ENCODE measurements around the gene MXD1. TPM values are rescaled to one million over a fixed set of nuclear protein-coding genes. Genes with fewer than 3 reads are reported as not detected.
"Not testable (repeated sequence)": the region's sequence is repeated elsewhere in the genome, so short reads cannot be mapped to it uniquely, and the experiment has no call there.

MXD1 gene
- total RNA-seq, 1 experiment from 2014 or later, result 0.35 TPM

GRCh38 chr2:69943843-69944525 is 29.1 kb downstream of the MXD1 start:
- DNase-seq, result no peak
- H3K4me3 ChIP-seq (ENCODE audit: insufficient read depth, low read depth, low read length), result no peak overlapping the region
- H3K27me3 ChIP-seq (ENCODE audit: control insufficient read depth, insufficient read depth, low read length), result no peaks in the 10 kb centered on the region
- no peaks in the 10 kb centered on the region for H3K36me3 ChIP-seq (replicated peaks; ENCODE audit: control insufficient read depth, insufficient read depth, low read length)

DNA sequence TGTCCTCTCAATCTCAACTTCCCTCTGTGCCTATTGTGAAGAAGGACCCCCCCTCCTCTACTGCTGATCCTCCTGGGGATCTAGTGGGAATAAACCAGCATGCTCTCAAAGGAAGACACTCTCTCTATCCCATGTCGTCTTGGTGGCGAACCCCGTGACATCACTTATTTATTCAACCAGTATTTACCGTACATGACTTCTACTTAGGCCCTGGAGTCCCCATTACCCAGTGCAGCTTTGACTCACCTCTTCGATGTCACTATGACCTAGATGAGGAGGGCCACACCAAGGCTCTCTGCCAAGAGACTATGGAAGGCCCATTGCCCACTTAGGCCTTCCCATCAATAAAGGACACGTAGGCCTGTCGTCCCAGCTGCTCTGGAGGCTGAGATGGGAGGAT is 29.8 kb downstream of the MXD1 start:
- Histone ChIP-seq H3K4me3 (ENCODE audit: insufficient read depth, low read depth, low read length) (no peak overlapping the region), H3K27me3 (ENCODE audit: control insufficient read depth, insufficient read depth, low read length) (no peaks in the 10 kb centered on the region), H3K36me3 (replicated peaks; ENCODE audit: control insufficient read depth, insufficient read depth, low read length) (no peaks in the 10 kb centered on the region)
- DNase-seq, result no peak

- Histone ChIP-seq H3K27me3 (ENCODE audit: control insufficient read depth, insufficient read depth, low read length) (no peaks in the 10 kb centered on the region), H3K4me3 (ENCODE audit: insufficient read depth, low read depth, low read length) (no peak overlapping the region), H3K36me3 (replicated peaks; ENCODE audit: control insufficient read depth, insufficient read depth, low read length) (no peaks in the 10 kb centered on the region)
- no peak for DNase-seq
These were observed 30.5 kb downstream of the MXD1 start for GRCh38 chr2:69945441-69945840.

DNA sequence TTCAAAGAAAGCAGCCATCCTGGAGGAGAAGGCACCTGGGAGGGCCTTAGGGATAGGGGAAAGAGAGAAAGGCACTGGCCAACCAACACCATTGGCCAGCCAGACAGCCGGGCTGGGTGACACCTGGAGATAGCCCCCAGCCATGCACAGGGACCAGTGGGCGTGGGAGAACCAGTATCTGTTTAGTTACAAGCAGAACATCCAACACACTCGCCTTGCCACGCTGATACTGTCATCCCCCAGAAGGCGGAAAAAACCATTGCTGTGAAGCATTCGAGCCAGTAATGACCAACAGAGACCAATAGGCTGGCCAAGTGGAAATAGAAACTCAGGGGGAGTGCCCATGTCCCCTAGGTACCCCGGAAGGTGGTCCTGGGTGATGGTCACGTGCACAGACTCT is 31.0 kb downstream of the MXD1 start:
- DNase-seq, result no peak
- H3K27me3 ChIP-seq (ENCODE audit: control insufficient read depth, insufficient read depth, low read length), result no peaks in the 10 kb centered on the region
- no peak overlapping the region for H3K4me3 ChIP-seq (ENCODE audit: insufficient read depth, low read depth, low read length)
- H3K36me3 ChIP-seq (replicated peaks; ENCODE audit: control insufficient read depth, insufficient read depth, low read length), result no peaks in the 10 kb centered on the region

- H3K4me3 ChIP-seq (ENCODE audit: insufficient read depth, low read depth, low read length), result no peak overlapping the region
- DNase-seq, result no peak
- no peaks in the 10 kb centered on the region for H3K36me3 ChIP-seq (replicated peaks; ENCODE audit: control insufficient read depth, insufficient read depth, low read length)
- no peaks in the 10 kb centered on the region for H3K27me3 ChIP-seq (ENCODE audit: control insufficient read depth, insufficient read depth, low read length)
These were observed 31.7 kb downstream of the MXD1 start for GRCh38 chr2:69946351-69947324.

DNA sequence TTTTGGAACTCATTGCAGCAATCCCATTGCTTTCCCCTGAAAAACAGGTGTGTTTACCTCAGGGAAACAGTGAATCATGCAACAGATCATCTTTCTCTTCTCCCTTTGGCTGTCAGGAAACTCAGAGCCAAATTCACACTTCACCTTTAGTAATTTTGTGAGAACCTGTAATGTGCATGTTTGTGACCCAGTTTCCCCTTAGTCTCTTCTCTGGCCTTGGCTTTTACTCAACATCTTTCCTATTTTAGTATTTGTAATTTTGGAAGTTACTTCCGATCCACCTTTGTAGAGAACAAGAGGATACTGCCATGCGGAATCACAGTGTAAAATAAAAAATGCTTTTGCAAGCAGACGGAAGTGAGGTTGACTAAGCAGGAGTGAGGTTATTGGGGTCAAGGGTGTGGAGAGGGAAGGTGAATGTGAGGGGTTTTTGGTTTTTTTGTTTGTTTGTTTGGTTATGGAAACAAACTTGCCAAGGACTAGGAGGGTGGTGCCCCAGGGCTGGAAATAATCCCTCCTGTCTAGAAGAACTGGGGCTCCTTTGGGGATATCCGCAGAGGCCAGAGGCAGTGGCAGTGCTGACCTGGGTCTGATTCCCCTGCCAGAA is 32.5 kb downstream of the MXD1 start:
- DNase-seq, result no peak
- H3K27me3 ChIP-seq (ENCODE audit: control insufficient read depth, insufficient read depth, low read length), result no peaks in the 10 kb centered on the region
- H3K36me3 ChIP-seq (replicated peaks; ENCODE audit: control insufficient read depth, insufficient read depth, low read length), result no peaks in the 10 kb centered on the region
- no peak overlapping the region for H3K4me3 ChIP-seq (ENCODE audit: insufficient read depth, low read depth, low read length)

GRCh38 chr2:69948032-69948962 is 33.4 kb downstream of the MXD1 start:
- peak; percentile 70 for DNase-seq

DNA sequence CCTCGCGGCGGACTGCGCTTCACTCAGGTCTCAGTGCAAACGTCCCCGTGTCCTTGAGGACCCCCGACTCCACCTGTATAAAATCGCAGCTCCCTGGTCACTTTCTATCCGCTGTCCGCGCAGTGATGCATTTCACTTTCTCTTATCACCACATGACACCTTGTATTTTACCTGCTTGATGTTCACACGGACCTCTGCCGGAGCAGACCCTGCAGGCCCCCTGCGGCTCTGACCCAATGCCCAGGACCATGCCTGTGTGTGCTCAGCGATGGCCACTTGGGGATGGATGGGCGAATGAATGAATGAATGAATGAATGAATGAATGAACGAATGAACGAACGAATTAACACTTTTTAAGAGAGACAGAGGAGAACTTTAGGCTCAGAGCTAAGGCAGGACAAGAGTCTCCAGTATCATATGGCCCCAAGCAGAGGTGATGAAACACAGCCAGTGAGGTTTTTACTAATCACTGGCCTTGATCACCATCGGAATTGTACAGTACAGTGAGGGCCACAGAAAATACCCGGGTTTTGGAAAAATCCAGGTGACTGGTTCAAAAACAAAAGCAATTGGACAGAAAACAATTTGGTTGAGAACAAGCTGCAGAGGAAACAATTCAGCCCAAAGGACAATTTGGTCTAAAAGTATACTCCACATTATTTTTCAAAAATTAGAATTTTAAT is 34.2 kb downstream of the MXD1 start:
- Histone ChIP-seq H3K4me3 (ENCODE audit: insufficient read depth, low read depth, low read length) (no peak overlapping the region), H3K27me3 (ENCODE audit: control insufficient read depth, insufficient read depth, low read length) (no peaks in the 10 kb centered on the region), H3K36me3 (replicated peaks; ENCODE audit: control insufficient read depth, insufficient read depth, low read length) (no peaks in the 10 kb centered on the region)
- DNase-seq, result no peak

More at GRCh38 chr2:69948032-69948962, 33.4 kb downstream of the MXD1 start:
- Histone ChIP-seq H3K27me3 (ENCODE audit: control insufficient read depth, insufficient read depth, low read length) (no peaks in the 10 kb centered on the region), H3K4me3 (ENCODE audit: insufficient read depth, low read depth, low read length) (no peak overlapping the region), H3K36me3 (replicated peaks; ENCODE audit: control insufficient read depth, insufficient read depth, low read length) (no peaks in the 10 kb centered on the region)

DNA sequence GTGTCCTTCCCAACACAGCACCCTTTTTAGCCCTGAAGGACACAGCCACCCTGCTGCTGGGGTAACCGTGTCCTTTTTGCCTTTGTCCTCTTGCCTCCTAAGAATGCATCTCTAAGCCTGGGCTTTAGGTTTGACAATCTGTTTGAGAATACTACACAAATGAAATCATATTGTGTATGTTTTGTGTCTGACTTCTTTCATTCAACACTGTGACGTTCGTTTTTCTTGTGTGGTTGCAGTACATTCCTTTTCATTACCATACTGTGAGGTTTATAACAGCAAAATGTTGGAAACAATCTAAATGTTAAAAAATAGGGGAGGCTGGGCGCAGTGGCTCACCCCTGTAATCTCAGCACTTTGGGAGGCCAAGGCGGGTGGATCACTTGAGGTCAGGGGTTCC is 35.3 kb downstream of the MXD1 start:
- no peak overlapping the region for H3K4me3 ChIP-seq (ENCODE audit: insufficient read depth, low read depth, low read length)
- no peaks in the 10 kb centered on the region for H3K36me3 ChIP-seq (replicated peaks; ENCODE audit: control insufficient read depth, insufficient read depth, low read length)
- H3K27me3 ChIP-seq (ENCODE audit: control insufficient read depth, insufficient read depth, low read length), result no peaks in the 10 kb centered on the region
- DNase-seq, result no peak

DNA sequence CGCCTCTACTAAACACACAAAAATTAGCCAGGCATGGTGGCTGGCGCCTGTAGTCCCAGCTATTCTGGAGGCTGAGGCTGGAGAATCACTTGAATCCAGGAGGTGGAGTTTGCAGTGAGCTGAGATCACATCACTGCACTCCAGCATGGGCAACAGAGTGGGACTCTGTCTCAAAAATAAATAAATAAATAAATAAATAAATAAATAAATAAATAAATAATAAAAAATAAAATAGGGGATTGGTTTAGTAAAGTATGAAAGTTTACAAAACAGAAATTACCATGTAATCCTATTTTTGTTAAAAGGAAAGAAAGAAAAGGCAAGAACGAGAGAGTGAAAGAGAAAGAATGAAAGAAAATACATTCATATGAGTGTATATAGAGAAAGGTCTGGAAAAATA is 35.8 kb downstream of the MXD1 start:
- not testable (repeated sequence) for H3K36me3 ChIP-seq (replicated peaks; ENCODE audit: control insufficient read depth, insufficient read depth, low read length); H3K27me3 ChIP-seq (ENCODE audit: control insufficient read depth, insufficient read depth, low read length); H3K4me3 ChIP-seq (ENCODE audit: insufficient read depth, low read depth, low read length); DNase-seq

DNA sequence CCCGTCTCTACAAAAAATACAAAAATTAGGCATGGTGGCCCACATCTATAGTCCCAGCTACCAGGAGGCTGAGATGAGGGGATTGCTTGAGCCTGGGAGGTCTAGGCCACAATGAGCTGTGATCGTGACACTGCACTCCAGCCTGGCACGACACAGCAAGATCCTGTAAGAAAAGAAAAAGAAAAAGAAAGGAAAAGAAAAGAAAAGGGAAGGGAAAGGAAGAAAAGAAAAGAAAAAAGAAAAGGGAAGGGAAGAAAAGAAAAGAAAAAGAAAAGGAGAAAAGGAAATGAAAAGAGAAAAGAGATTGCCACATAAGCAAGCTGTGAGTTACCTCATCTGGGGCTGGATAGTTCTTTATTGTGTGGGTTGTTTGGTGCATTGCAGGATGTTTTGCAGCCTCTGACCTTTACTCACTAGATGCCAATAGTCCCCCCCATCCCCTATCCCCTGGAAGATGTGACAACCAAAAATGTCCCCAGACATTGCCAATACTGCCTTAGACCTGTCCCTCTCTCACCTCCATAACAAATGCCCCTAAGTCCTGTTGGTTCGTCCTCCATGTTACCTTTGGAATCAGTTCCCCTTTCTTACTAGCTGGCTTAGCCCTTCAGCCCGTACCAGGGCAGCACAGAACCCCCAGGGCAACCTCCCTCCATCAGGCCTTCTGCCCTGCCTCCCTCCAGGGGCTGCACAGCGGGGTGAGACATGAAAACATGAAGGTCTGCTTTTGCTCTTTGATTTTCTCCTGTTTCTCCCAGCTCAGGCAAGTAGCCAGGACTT is 37.6 kb downstream of the MXD1 start:
- no peak overlapping the region for H3K4me3 ChIP-seq (ENCODE audit: insufficient read depth, low read depth, low read length)
- DNase-seq, result no peak
- H3K36me3 ChIP-seq (replicated peaks; ENCODE audit: control insufficient read depth, insufficient read depth, low read length), result no peaks in the 10 kb centered on the region
- H3K27me3 ChIP-seq (ENCODE audit: control insufficient read depth, insufficient read depth, low read length), result no peaks in the 10 kb centered on the region

DNA sequence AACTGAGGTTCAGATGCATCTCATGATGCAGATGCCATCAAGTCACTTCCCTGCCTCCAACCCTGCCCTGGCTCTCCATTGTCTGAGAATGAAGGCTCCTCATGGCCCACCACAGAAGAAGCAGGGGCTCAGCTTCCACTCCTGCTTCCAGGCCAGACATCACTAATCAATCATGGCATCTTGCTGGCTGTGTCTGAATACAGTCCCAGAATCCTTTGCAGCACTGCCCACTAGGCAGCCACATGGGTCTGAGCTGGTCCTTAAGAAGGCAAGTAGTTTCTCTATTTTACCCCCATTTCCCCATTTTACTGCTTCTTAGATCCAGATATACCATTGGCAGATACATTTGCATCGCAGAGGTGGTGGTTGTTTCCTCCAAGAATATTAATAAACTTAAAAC is 39.2 kb downstream of the MXD1 start:
- H3K36me3 ChIP-seq (replicated peaks; ENCODE audit: control insufficient read depth, insufficient read depth, low read length), result no peaks in the 10 kb centered on the region
- H3K27me3 ChIP-seq (ENCODE audit: control insufficient read depth, insufficient read depth, low read length), result no peaks in the 10 kb centered on the region
- no peak for DNase-seq
- H3K4me3 ChIP-seq (ENCODE audit: insufficient read depth, low read depth, low read length), result no peak overlapping the region

GRCh38 chr2:69955029-69955428 is 40.1 kb downstream of the MXD1 start:
- no peaks in the 10 kb centered on the region for H3K36me3 ChIP-seq (replicated peaks; ENCODE audit: control insufficient read depth, insufficient read depth, low read length)
- no peaks in the 10 kb centered on the region for H3K27me3 ChIP-seq (ENCODE audit: control insufficient read depth, insufficient read depth, low read length)
- no peak overlapping the region for H3K4me3 ChIP-seq (ENCODE audit: insufficient read depth, low read depth, low read length)
- no peak for DNase-seq
